NCI-H128 (cell line): ENCODE data around the gene GNL2.

Experiments used
- DNase-seq: peaks from one replicate; lab custom pipeline; 2025; ENCODE audit not compliant: unreplicated experiment; lab: John Stamatoyannopoulos, UW

Gene GNL2

DNA sequence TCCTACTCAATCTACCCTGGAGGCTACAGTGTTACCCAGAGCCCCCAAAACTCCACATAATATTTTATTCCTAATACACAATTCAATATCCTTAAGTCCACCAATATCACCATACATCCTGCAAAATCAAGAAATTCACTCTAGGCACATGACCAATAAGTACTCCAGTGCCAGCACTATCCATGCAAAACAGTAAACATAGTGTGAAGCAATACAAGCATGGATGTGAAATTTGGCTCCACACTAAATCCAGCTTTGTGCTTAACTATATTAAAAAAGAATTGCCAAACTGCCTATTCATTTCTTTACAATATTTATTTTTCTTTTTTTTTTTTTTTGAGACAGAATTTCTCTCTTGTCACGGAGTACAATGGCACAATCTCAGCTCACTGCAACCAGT is 78.2 kb downstream of the GNL2 start:
- no peak for DNase-seq
